Epithelial cell of esophagus (primary cell): ENCODE data around the gene NANOS2.

ENCODE experiments used
- DNase-seq: peaks from one replicate; pipeline ENCODE4 v3.0.0; 2010; ENCODE audit warnings: low read depth
- H3K4me3 ChIP-seq: 2 replicates; pipeline ENCODE4 v1.5.1; 2011; ENCODE audit warnings: mild to moderate bottlenecking, low read length, control low read depth
- TF ChIP-seq, protein P1 (sequence below): IDR thresholded peaks from 2 replicates; pipeline ENCODE4 v1.5.1; 2011; ENCODE audit warnings: low read depth, mild to moderate bottlenecking, low read length, control low read depth, inconsistent platforms; ENCODE audit not compliant: insufficient read depth; ENCODE audit errors: missing control alignments

The NANOS2 gene

DNA sequence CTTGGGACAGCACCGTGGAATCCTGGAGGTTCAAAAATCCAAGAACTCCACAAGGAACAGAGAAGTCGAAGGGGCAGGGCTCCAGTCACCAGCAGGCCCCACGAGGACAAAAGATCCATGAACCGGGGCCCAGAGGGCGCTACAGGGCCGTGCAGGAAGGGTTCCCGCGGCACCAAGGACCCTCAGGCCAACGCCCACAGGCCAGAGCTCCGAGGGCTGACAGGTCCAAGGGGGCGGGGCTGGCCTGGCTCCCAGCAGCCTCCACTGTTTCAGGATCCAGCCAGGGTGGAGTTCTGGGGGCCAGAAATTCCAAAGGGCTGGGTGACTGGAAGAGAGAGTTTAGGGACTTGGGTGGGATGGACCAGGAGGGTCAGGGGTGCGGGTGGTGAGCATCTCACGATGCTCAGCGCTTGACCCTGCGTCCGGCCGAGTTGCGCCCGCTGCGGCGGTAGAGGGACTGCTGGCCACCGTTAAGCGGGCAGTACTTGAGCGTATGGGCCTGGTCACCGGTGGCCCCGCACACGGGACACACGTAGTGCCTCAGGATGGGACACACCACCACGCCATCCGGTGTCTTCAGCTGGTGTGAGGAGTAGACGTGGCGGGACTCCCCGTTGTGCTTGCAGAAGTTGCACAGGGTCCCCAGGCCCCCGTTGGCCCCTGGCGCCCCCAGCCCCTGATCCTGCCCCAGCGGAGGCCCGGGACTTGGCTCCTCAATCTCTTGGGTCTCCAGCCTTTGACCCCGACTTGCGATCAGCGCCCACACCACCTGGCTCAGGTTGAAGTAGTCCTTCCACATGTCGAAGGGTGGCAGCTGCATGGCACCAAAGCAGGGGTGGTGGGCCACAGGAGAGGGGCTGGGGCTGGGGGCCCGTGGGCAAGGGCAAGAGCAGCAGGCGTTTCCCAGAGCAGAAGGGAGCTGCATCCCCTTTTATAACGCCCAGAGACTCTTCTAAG lies at the start of gene NANOS2:
NANOS2 (minus strand) TSS at position 905 of the 957 bp plus-strand sequence; CDS start at position 820, 85 bp downstream.
- no peak within 1 kb of the TSS for H3K4me3 ChIP-seq
- TF ChIP-seq, protein P1, sequence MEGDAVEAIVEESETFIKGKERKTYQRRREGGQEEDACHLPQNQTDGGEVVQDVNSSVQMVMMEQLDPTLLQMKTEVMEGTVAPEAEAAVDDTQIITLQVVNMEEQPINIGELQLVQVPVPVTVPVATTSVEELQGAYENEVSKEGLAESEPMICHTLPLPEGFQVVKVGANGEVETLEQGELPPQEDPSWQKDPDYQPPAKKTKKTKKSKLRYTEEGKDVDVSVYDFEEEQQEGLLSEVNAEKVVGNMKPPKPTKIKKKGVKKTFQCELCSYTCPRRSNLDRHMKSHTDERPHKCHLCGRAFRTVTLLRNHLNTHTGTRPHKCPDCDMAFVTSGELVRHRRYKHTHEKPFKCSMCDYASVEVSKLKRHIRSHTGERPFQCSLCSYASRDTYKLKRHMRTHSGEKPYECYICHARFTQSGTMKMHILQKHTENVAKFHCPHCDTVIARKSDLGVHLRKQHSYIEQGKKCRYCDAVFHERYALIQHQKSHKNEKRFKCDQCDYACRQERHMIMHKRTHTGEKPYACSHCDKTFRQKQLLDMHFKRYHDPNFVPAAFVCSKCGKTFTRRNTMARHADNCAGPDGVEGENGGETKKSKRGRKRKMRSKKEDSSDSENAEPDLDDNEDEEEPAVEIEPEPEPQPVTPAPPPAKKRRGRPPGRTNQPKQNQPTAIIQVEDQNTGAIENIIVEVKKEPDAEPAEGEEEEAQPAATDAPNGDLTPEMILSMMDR, result no peak
- no peak for DNase-seq

DNA sequence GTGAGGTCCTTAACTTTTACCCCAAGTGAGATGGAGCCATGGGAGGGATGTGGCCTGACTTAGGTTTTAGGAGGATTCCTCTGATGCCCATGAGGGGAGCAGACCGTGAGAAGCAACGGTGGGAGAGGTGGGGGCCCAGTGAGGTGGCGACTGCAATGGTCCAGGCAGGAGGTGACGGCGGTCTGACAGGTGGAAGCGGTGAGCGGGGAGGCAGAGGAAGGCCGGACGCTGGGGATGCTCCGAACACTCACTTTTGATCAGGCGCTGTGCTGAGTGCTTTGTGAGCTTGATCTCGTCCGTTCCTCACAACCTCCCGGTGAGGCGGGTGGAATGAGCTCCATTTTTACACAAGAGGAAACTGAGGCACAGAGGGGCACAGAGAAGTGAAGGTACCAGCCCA lies 47.4 kb upstream of the NANOS2 start:
- TF ChIP-seq, protein P1, result no peak
- H3K4me3 ChIP-seq, result no peak overlapping the region
- DNase-seq, result no peak

DNA sequence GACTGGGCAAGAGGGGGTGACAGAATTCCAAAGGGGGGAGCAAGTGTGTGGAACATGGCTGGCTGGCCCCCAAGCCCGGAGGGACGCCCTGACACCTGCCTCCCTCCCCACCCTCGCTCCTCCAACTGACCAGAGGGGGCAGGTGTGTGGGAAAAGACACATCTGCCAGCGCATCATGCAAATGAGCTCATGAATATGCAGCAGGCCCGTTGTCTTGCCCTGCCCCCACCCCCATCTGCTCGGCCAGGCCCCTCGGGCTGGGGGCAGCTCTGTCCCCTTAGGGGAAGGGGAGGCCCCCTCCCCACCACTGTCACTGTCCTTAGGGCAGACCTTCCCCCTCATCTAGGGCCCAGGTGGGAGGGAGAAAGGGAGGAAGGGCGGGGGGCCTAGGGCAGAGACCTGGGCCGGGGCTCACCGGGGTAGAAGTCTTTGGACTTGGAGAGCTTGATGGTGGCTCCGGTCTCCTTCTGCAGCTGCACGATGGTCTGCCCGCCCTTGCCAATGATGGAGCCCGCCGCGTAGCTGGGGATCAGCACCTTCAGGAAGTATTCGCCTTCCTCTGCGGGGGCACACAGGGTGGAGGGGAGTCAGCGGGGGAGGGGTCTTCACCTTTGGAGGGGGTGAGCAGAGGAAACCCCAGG lies 46.1 kb upstream of the NANOS2 start:
- TF ChIP-seq, protein P1, result no peak
- H3K4me3 ChIP-seq, result no peak overlapping the region
- no peak for DNase-seq

DNA sequence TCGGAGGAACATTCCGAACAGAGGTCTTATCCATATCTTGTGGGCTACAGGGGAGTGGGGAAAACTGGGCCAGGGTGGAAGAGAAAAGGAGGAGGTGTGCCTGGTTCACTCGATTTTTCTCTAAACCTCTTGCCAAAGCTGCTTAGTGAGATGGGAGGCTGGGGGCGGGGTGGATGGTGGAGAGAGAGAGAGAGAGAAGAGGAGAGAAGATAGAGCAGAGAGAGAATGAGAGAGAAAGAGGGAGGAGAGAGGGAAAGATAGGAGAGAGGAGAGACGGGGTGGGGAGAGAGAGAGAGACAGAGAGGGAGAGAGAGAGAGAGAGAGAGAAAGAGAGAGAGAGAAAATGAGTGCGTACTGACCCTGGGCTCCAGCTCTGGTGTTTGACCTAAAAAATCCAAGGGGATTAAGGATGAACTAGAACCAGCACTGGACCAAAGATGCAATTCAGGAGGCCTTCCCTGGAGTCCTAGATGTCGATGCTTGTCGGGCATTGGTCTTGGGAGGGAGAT lies 45.0 kb upstream of the NANOS2 start:
- no peak overlapping the region for H3K4me3 ChIP-seq
- DNase-seq, result no peak
- TF ChIP-seq, protein P1, result no peak

DNA sequence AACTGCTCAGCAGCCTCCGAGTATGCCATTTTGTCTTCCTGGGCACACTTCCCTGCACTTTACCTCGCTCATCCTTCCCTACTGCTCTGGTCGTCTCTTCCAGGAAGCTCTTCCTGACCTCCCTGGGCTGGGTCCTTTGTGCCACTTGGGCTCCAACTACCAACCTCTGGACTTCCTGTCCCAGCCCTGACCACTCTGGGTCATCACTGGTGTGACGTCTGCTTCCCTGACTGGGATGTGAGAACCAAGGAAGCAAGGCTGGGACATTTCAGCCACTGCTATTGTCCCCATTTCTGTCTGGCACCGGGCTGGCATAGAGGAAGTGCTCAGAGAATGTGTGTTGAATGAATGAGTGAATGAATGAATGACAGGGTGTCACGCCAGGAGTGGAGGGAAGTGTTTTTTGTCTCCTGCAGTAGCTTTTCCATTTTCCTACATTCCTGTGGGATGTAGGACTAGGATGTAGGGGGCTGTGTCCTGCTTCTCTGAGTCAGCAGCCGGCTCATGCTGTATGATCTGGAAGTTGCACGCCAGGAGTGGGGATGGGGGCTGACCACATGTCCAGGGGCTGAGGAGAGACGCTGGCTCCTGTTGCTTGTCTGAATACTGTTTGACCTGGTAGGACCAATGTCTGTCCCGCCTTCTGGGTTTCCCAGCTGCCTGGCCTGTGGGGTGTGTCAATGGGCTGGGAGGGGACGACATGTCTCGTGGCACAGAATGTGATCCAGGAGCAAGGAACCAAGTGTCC lies 44.4 kb upstream of the NANOS2 start:
- no peak for DNase-seq
- TF ChIP-seq, protein P1, result no peak
- H3K4me3 ChIP-seq, result no peak overlapping the region

DNA sequence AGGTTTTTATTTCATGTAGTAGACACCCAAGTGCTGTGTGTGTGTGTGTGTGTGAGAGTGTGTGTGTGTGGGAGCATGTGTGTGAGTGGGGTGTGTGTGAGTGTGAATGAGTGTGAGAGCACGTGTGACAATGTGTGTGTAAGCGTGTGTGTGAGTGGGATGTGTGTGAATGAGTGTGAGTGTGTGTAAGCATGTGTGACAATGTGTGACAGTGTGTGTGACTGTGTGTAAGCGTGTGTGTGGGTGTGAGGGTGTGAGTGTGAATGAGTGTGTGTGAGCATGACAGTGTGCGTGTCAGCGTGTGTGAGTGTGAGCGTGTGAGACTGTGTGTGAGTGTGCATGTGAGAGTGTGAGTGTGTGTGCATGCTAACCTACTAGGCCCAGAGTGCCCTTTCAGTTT lies 43.7 kb upstream of the NANOS2 start:
- no peak overlapping the region for H3K4me3 ChIP-seq
- TF ChIP-seq, protein P1, result no peak
- no peak for DNase-seq
